D721Med (cell line): ENCODE results near the gene SIX1.

Source experiments
- DNase-seq: peaks from one replicate; pipeline ENCODE4 v3.0.0; 2011; ENCODE audit warnings: low spot score; ENCODE audit not compliant: insufficient read length
- FAIRE-seq: peaks from 2 replicates; lab custom pipeline; 2011; peaks lifted over from hg19 to GRCh38; lab: Jason Lieb, UNC
- CTCF ChIP-seq: IDR thresholded peaks from 2 replicates; pipeline ENCODE4 v1.5.1; 2012; ENCODE audit warnings: mild to moderate bottlenecking, control low read depth; ENCODE audit not compliant: insufficient read depth; ENCODE audit errors: missing control alignments

Gene SIX1

GRCh38 chr14:60641742-60642269 lies 7.5 kb downstream of the SIX1 start:
- TF ChIP-seq CTCF: no peak
- FAIRE-seq (no peak), DNase-seq (no peak)

- DNase-seq (no peak), FAIRE-seq (no peak)
- TF ChIP-seq CTCF: no peak
Observed at GRCh38 chr14:60640859-60641741, 8.2 kb downstream of the SIX1 start.

GRCh38 chr14:60639674-60640073 lies 9.6 kb downstream of the SIX1 start:
- no peak for DNase-seq
- no peak for TF ChIP-seq CTCF
- FAIRE-seq: no peak

GRCh38 chr14:60637479-60638315 lies 11.6 kb downstream of the SIX1 start:
- FAIRE-seq (no peak), DNase-seq (no peak)
- TF ChIP-seq CTCF: no peak

- DNase-seq: no peak
- TF ChIP-seq CTCF: no peak
- FAIRE-seq: no peak
Observed at GRCh38 chr14:60636879-60637478, 12.3 kb downstream of the SIX1 start.

- FAIRE-seq (no peak), DNase-seq (no peak)
- TF ChIP-seq CTCF: no peak
Observed at GRCh38 chr14:60634153-60634552, 15.1 kb downstream of the SIX1 start.
